ENCODE results near the gene CAMSAP3.

DNA sequence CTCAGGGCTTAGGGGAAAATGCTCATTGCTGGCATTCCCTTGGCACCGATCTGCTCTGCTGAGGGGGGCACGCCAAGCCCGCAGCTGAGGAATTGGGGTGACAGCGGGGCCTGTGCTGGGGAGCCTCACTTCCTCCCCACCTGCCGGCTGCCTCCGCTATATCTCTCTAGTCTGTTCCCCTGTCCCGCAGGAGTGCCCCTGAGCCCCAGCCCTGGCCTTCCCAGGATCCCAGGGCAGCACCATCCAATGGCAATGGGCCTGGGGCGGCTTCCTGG lies 50.7 kb downstream of the CAMSAP3 start:
- TF ChIP-seq CTCF (IDR thresholded peaks at IDR 0.05) (no peak), ZFX (IDR thresholded peaks at IDR 0.05; ENCODE audit: borderline replicate concordance) (no peak)
